Nephron progenitor cell (in vitro differentiated cells): ENCODE results near the gene SP3.

Source experiments
- DNase-seq: peaks from one replicate; pipeline ENCODE4 v3.0.0; 2021
- H3K27ac Mint-ChIP-seq: 2 replicates; pipeline ENCODE4 v1.8.0; 2021; ENCODE audit warnings: mild to moderate bottlenecking, moderate library complexity, mixed read lengths
- H3K27me3 Mint-ChIP-seq: 2 replicates; pipeline ENCODE4 v1.8.0; 2021; ENCODE audit warnings: mild to moderate bottlenecking, low read depth, mixed read lengths; ENCODE audit not compliant: poor library complexity
- H3K36me3 Mint-ChIP-seq: 2 replicates; pipeline ENCODE4 v1.8.0; 2021; ENCODE audit warnings: low read depth, mixed read lengths
- H3K4me1 Mint-ChIP-seq: 2 replicates; pipeline ENCODE4 v1.8.0; 2021; ENCODE audit warnings: mixed read lengths
- H3K4me3 Mint-ChIP-seq: 2 replicates; pipeline ENCODE4 v1.8.0; 2021; ENCODE audit warnings: mild to moderate bottlenecking, moderate library complexity, mixed read lengths
- H3K9me3 Mint-ChIP-seq: 2 replicates; pipeline ENCODE4 v1.8.0; 2021; ENCODE audit warnings: mild to moderate bottlenecking, moderate library complexity, mixed read lengths
- TF ChIP-seq, protein P1 (sequence below): fragments of 200-600 bp; sonication (generic); IDR thresholded peaks from 2 replicates; pipeline ENCODE4 v1.5.0; 2021; ENCODE audit warnings: antibody characterized with exemption

Gene SP3

DNA sequence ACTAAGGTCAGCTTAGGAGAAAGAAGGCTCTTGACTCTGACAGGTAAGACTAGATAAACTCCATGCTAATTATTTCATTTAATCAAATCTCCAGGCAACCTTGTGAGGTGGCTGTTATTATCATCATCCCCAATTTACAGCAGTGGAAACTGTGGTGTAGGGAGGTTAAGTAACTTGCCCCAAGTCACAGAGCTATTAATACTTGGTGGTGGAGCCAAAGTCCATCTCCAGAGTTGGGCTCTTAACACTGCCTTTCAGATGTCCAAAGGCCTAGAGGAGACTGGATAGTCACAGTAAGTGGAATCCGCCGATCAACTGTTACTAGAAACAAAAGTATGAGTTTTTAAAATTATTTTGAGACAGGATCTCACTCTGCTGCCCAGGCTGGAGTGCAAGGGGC is 46.6 kb upstream of the SP3 start:
- TF ChIP-seq, protein P1, sequence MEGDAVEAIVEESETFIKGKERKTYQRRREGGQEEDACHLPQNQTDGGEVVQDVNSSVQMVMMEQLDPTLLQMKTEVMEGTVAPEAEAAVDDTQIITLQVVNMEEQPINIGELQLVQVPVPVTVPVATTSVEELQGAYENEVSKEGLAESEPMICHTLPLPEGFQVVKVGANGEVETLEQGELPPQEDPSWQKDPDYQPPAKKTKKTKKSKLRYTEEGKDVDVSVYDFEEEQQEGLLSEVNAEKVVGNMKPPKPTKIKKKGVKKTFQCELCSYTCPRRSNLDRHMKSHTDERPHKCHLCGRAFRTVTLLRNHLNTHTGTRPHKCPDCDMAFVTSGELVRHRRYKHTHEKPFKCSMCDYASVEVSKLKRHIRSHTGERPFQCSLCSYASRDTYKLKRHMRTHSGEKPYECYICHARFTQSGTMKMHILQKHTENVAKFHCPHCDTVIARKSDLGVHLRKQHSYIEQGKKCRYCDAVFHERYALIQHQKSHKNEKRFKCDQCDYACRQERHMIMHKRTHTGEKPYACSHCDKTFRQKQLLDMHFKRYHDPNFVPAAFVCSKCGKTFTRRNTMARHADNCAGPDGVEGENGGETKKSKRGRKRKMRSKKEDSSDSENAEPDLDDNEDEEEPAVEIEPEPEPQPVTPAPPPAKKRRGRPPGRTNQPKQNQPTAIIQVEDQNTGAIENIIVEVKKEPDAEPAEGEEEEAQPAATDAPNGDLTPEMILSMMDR: no peak
- Mint-ChIP-seq H3K9me3 (no peaks in the 10 kb centered on the region), H3K36me3 (no peaks in the 10 kb centered on the region), H3K27me3 (no peaks in the 10 kb centered on the region), H3K27ac (no peak overlapping the region), H3K4me1 (peaks cover 47% of the 10 kb centered on the region), H3K4me3 (no peak overlapping the region)
- DNase-seq: no peak

DNA sequence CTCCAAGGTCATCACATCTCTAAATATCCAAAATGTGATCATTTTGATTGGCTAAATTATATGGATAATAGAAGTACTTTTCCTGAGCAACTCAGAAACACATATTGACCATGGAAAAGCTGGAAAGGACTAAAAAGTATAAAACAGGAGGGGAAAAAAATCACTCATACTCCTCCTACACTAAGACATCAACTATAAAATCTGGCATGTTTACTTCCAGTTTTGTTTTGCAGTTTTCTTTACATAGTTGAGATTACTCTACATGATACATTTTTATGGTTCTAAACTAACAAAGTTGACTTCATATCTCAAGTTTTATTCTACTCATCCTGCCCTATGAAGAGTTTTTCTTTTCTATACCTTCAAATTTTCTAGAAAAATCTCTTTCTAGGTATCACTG is 46.0 kb upstream of the SP3 start:
- Mint-ChIP-seq H3K27ac (no peak overlapping the region), H3K4me3 (no peak overlapping the region), H3K9me3 (no peaks in the 10 kb centered on the region), H3K4me1 (peaks cover 47% of the 10 kb centered on the region), H3K27me3 (peaks cover 2% of the 10 kb centered on the region), H3K36me3 (no peaks in the 10 kb centered on the region)
- TF ChIP-seq, protein P1: no peak
- no peak for DNase-seq

DNA sequence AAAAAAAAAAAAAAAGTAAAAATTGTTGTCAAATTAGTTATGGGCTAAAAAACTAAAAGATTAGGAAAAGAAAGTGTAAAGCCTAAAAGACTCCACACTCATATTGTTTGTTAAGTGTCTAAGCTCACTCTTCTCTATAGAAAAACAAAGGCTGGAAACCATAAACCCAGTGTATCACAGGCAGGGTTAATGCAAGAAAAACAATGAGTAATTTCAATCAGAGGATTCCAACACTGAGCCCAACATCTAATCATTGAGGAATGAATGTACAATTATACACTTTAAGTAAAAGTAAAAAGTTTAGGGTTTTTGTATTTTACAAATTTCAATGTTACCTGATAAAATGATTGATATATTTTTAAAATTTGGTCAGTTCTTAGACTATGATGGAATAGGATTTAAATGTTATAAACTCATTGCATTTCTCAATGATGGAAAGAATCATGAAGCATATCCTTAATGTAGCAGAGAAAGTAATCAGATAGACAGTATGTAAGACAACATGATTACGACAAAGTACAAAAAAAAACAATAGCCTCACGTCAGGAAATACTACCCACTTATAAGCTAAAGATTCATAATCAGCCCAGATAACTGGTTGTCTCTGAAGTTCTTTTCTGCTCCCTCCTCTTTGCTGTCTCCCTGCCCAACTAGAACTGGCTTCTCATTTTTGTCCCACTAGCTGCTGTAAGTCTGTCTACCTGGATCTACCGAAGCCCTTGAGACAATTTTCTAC is 44.5 kb upstream of the SP3 start:
- no peak overlapping the region for H3K4me3 Mint-ChIP-seq
- H3K4me1 Mint-ChIP-seq: peaks cover 44% of the 10 kb centered on the region
- no peak for DNase-seq
- H3K27me3 Mint-ChIP-seq: peaks cover 3% of the 10 kb centered on the region
- H3K27ac Mint-ChIP-seq: no peak overlapping the region
- H3K36me3 Mint-ChIP-seq: no peaks in the 10 kb centered on the region
- no peaks in the 10 kb centered on the region for H3K9me3 Mint-ChIP-seq
- TF ChIP-seq, protein P1: no peak

DNA sequence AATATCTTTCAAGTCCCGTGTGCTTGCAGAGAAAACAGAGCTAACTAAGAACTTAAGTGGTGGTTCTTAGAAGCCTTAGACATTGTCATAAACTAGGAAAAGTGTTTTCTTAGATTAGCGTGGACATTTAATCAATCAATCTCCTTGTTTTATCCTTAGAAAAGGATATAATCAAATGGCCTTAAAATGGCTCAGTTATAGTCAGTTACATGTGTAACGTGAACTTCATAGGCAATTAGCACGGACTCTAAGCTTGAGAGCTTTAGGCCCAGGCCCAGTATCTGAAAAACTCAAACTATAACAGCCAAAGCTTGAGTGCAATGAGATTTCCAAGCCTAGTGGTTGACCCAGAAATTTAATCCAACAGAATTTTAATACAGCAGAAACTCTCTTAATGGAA is 43.5 kb upstream of the SP3 start:
- no peak overlapping the region for H3K4me3 Mint-ChIP-seq
- H3K27me3 Mint-ChIP-seq: peaks cover 7% of the 10 kb centered on the region
- TF ChIP-seq, protein P1: no peak
- H3K27ac Mint-ChIP-seq: no peak overlapping the region
- DNase-seq: no peak
- peaks cover 35% of the 10 kb centered on the region for H3K4me1 Mint-ChIP-seq
- H3K9me3 Mint-ChIP-seq: no peaks in the 10 kb centered on the region
- no peaks in the 10 kb centered on the region for H3K36me3 Mint-ChIP-seq

DNA sequence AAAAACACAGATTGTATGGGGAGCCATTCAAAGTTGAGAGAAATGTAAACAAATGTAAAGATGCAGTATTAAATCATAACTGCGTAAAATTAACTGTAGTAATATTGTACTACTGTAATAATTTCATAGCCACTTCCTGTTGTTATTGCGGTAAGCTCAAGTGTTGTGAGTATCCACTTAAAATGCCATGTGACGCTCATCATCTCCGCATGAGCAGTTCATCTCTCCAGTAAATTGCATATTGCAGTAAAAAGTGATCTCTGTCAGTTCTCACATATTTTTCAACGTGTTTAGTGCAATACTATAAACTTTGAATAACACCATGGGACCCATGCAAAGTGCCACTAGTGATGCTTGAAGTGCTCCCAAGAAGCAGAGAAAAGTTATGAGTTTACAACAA is 41.8 kb upstream of the SP3 start:
- no peaks in the 10 kb centered on the region for H3K9me3 Mint-ChIP-seq
- peaks cover 7% of the 10 kb centered on the region for H3K27me3 Mint-ChIP-seq
- DNase-seq: no peak
- TF ChIP-seq, protein P1: no peak
- H3K27ac Mint-ChIP-seq: no peak overlapping the region
- peaks cover 28% of the 10 kb centered on the region for H3K4me1 Mint-ChIP-seq
- no peaks in the 10 kb centered on the region for H3K36me3 Mint-ChIP-seq
- no peak overlapping the region for H3K4me3 Mint-ChIP-seq

DNA sequence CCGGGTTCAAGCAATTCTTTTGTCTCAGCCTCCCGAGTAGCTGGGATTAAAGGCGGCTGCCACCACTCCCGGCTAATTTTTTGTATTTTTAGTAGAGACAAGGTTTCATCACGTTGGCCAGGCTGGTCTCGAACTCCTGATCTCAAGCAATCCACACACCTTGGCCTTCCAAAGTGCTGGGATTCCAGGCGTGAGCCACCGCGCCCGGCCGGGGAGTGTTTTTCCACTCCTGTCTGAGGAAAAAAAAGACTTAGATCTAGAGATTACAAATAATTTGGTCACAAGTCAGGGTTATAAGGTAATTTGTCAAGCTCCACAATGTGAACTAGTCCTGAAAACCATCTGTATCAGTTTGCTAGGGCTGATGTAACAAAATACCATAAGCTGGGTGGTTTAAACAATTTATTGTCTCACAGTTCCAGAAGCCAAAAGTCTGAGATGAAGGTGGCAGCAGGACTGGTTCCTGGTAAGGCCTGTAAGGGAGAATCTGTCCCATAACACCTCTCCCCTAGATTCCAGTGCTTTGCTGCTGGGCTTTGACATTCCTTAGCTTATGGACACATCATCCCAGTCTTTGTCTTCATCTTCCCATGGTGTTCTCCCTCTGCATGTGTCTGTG is 40.7 kb upstream of the SP3 start:
- Mint-ChIP-seq H3K27me3 (peaks cover 10% of the 10 kb centered on the region), H3K4me3 (no peak overlapping the region), H3K9me3 (no peaks in the 10 kb centered on the region), H3K36me3 (no peaks in the 10 kb centered on the region), H3K4me1 (peaks cover 18% of the 10 kb centered on the region), H3K27ac (no peak overlapping the region)
- no peak for DNase-seq
- TF ChIP-seq, protein P1: no peak
